HG02885 (cell line): Measurements from ENCODE around the gene SLC46A1.

Experiments used
- ATAC-seq: cut with Tn5 transposase; IDR thresholded peaks from one replicate; pipeline ENCODE4 v1.9.1; 2021; ENCODE audit warnings: mild to moderate bottlenecking; ENCODE audit not compliant: unreplicated experiment, poor library complexity

The SLC46A1 gene

DNA sequence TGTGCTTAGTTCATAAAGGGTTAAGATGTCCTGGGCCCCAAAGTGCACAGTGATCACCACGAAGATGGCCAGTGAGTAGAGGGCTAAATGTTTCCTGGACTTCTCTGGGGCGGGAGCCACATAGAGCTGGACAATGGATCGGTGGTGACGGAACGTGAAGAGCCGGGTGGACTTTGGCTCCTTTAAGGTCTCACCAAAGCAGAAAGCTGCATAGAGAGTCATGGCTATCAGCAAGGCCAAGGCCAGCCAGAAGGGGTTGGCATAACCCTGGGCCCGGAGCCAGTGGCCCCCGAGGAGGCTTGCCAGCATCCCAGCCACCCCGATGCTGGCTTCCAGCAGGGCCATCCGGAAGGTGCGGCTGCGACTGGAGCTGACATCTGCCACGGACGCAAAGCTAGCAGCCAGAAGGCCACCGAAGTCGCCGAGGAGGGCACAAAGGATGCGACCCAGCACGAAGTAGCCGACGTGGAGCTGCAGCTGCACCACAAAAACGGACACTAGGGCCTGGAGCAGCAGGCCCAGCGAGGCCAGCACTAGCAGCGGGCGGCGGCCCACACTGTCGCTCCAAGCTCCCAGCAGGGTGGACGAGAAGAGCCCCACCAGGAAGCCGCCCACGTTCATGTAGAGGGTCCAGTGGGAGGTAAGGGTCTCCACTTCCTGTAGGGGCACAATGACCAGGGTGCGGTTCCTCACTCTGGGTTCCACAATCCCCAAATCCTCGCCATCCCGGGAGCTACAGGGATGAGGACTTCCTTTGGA is 1.0 kb downstream of the SLC46A1 start:
- ATAC-seq: no peak

DNA sequence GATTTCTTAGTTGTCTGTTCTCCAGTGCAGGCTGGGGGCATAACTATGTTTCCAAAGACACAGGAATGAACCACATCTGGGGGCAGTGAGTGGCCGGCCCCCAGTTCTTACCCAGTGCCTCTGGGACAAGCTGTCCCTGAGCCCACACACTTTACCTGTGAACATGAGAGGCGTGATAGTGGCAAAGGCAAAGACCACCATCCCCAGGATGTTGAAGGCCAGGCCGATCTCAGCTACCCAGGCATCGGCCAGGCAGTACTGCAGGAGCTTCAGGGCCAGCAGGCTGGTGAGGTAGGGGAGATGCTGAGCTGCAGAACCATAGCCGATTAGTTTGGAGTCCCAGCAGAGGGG is 1.6 kb downstream of the SLC46A1 start:
- no peak for ATAC-seq

DNA sequence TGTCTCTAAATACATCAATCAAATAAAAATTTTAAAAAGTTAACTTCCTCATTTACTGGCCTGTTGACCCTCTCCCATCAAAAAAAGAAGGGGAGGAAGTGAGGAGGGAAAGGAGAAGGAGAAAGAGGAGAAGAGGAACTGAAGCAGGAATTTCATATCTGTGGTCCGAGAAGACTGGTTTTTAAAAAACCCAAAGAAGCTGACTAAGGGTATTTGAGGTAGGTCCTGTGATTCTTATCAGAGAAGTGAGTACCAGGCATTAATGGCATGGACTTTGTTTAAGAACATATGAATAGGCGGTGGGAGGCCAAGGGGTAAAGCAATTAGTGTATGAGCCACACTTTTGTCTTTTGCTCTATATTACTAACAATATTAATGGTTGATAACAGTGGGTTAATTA is 2.0 kb downstream of the SLC46A1 start:
- no peak for ATAC-seq

DNA sequence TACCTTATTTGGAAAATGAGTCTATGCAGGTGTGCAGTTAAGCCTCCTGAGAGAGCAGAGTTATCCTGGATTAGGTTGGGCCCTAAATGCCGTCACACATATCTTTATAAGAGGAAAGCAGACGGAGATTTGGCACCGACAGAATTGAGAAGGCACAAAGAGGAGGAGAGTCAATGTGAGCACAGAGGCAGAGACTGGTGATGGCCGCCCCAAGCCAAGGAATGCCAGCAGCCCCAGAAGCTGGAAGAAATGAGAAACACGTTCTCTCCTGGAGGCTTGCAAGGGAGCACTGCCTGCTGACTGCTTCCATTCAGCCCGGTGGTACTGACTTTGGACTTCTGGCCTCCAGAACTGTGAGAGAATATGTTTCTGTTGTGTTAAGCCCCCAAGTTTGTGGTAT is 3.2 kb downstream of the SLC46A1 start:
- no peak for ATAC-seq

DNA sequence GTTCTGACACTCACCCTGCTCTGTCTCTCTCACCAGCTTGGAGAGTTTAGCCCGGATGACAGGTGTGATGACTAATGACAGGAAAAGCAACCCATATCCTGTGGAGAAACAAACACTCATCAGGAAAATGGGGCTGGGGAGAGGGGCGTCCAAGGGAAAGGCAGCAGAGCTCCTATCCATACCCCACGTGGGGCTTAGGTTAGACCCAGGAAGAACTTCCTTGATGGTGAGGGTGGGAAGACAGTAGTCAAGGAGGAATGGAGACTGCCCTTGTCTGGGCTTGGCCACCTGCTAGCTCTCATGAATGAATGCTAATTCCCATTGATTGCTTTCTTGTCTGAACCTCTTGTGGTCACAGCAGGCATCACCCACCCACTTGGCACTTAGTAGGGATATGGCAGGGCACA is 3.8 kb downstream of the SLC46A1 start:
- no peak for ATAC-seq

DNA sequence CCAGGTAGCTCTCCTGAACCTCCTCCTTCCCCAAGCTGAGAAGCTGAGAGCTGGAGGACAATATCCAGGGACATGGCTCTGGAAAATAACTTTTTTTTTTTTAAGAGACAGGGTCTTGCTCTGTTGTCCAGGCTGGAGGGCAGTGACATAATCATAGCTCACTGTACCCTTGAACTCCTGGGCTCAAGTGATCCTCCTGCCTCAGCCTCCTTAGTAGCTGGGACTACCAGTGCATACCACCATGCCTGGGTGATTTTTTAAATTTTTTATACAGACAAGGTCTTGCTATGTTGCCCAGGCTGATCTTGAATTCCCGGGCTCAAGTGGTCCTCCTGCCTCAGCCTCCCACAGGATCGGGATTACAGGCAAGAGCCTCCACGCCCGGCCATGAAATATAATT is 6.2 kb downstream of the SLC46A1 start:
- no peak for ATAC-seq

DNA sequence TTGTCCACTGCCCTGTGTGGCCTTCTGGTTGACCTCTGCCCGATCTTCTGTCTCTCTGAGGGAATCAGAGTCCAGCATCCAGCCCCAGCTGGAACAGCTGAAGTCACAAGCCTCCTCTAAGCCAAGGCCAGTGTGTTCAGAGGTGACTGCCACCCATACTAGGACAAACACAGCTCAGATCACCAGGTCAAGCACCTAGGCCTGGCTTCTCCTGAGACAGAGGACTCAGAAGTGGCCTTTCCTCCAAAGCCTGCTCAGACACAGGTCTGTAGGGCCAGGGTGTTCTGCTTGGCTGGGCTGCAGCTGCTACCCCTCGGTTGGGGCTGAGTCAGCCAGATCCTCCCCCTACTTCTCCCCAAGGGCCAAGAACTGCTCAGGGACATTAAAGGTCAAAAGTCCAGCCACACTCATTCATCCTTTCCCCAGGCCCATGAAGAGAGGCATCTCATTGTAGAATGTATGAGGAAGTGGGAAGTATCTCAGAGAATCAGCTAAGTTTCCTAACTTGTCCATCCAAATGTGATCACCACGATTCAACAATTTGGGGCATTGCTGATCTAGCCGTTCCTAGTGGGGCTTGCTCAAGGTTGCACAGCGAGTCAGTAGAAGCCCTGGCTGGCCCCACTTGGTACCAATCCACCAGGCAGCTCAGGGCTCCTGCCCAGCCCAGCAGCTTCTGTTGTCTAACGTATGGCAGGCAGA is 7.6 kb downstream of the SLC46A1 start:
- ATAC-seq: no peak

DNA sequence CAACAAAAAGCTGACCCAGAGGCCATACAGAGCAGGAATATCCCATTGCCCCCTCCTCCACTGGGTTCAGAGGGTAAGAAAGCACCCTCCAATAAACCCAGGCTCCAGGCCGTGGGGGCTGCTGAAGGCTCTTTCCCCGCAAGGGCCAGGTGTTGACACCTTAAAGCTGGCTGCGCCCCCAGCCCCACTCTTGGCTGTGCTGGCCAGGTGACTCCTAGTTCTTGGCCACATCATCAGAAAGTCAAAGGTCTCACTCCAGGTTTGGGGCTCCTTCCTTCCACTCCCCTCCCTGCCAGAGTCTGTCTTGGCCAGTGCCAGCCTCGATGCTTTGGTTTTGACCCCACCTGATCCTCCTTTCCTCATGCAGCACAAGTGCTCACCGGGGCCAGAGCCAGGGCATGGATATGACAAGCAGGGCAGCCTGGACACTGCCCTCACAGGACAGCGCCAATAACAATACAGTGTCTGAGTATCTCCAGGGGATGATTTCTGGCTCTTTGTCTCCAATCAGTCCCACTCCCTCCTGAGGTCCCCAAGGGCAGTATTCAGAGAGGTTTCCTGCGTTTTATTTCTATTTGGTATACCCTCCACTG is 8.2 kb downstream of the SLC46A1 start:
- ATAC-seq: no peak

DNA sequence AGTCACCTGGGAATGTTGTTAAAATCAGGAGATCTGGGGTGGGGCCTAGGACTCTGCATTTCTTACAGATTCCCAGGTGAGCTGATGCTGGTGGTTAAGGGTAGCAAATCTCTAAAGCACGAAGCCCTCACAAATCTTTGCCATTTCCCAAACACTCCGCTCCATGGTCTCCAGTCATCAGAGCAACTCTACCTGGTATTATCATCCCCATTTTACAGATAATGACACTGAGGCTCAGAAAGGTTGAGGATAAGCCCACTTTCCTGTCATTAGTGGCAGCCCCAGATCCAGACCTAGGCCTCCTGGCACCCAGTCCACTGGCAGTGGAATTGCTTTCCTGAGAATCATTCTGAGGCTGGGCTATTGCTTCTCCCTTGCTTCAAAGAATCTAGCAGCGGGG is 8.7 kb downstream of the SLC46A1 start:
- no peak for ATAC-seq

DNA sequence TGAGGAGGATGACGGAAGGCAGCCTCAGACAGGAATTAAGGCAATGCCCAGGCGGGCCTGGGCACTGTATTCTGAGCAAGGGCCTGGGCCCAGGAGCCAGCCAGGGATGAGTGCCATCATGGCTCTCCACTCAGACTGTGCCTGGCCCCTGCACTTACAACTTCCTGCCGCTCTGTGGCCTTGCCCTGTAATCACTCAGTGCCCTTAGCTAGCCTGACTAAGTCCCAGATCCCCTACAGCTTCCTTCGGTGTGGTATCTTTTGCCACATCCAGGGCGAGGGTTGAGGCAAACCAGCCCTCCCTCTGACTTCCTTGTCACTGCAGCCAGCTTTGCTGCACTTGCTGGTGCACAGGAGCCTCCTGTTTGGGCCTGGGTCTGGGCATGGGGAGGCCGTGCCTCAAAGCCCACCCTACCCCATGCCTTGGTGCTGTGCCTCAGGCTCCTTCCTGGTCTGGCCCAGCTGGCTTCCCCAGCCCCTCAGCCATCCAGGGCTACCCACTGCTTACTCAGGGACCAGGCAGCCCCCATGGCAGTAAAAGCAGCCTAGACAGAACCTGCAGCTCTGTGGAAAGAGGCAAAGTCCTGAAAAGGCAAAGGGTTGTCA is 9.3 kb downstream of the SLC46A1 start:
- ATAC-seq: no peak

DNA sequence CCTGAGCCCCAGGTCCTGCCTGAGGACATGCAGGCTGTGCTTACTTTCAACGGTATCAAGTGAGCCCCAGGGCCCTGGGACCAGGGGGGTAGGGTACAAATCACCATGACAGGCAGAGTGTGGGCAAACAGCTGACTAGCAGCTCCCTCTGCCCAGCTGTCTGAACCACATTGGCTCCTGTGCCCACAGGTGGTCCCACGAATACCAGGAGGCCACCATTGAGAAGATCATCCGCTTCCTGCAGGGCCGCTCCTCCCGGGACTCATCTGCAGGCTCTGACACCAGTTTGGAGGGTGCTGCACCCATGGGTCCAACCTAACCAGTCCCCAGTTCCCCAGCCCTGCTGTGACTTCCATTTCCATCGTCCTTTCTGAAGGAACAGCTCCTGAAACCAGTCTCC is 10.0 kb downstream of the SLC46A1 start:
- no peak for ATAC-seq

DNA sequence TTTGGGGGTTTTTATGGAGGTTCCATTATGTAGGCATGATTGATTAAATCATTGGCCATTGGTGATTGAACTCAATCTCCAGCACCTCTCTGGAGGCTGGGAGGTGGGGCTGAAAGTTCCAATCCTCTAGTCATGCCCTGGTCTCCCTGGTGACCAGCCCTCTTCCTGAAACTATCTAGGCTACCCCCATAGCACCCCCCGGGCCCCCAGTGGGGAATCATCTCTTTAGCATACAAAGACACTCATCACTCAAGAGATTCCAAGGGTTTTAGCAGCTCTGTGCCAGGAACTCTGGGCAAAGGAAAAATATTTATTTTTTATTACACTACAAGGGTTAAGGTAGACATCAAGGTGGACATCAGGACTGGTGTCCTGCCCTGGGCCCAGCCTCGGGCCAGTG is 10.6 kb downstream of the SLC46A1 start:
- ATAC-seq: no peak

DNA sequence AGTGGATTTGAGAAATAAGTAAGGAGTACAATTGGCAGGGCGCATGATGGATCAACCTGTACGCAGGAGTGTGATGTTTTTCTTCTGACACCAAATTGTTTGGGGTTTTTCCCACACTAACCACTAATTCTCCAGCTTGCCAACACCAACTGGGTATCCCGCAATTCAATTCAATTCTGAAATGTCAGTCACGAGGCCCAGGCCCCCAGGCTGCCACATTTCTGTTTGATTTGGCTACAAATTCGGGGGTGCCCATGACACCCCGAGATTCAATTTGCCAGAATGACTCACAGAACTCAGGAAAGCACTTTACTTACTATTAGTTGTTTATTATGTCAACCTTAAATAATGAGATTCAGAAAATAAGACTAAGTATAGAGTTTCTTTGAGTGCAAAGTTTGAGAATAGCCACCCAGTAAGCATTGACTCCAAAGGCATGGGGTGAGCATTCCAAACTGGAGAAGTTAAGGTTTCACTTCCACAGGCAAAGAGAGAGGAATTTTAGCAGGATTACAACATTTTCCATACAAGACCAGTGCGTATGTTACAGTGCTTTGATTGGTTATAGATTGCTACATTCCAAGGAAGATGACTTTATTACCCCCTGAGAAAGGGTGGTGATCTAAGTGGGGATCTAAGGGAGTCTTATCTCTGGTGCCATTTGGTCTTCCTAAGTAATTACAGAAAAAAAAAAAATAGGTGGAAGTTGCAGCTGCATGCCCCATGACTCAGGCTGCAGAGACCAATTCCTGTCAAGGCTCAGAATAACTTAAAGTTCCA is 11.5 kb downstream of the SLC46A1 start:
- no peak for ATAC-seq

DNA sequence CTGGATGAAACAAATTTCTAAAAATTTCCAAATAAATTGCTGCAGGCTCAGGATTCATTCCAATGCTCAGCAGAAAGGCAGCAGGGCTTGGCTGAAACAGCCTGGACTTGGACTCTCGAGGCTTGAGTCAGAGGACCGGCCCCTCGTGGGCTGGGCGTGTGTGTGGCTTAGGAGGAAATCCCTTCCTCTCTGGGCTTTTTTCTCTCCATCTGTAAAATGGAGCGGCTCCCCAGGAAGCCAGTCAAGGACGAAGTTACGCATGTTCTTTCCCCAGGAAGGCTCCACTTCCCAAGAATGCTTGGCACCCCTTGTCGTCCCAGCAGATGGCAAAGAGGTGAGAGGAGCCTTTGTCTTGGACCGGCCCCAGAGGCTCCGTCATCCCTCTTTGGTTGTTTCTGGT is 13.5 kb downstream of the SLC46A1 start:
- ATAC-seq: no peak

DNA sequence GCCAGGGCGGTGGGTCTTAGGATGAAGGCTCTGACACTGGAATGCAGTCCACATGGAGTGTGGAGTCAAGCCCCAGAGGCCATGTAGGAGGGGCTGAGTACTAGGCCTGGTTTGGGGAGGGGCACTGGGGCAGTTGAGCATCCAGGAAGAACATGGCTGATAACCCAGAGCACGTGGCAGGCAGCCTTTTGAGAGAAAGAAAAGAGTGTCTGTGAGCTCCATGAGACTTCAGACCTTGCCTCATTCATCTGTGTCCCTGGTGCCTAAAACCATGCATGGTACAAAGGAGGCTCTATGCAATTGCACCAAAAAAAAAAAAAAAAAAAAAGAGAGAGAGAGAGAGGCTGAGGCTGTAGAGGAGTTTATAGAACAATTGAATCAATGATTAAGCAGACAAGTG is 14.6 kb downstream of the SLC46A1 start:
- no peak for ATAC-seq

DNA sequence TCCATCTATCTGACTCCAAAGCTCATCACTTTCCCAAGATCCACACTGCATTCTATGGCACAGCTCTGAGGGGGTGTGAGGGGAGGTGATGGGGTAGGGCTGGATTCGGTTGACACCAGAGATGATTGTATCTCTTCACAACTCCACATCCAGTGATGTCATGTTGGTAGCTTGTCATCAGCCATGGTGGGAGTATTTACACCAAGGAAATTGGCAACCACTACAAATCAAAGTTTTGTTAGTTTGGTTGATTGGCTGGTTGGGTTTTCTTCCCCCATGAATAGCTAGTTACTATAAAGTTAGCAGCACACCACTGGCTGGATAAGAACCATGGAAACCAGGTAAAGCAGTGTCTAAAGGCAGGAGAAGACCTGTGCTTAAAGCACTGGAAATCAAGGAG is 15.0 kb downstream of the SLC46A1 start:
- ATAC-seq: no peak

DNA sequence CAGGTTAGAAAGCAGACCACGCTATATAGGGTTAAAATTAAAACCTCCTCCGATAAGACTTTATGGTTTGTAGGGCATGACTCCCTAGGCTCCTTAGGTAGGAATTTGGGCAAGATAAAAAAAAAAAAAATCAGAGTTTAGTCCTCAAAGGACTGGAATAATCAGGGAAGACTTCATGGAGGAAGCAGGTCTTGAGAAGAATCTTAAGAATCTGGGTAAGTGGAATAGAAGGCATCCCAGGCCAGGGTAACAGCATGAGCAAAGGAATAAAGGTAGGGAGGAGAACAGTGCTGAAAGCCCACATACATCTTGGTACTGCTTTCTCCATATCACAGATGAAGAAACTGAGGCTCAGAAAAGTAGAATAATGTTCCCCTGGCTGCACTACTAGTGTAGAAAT is 15.4 kb downstream of the SLC46A1 start:
- no peak for ATAC-seq

DNA sequence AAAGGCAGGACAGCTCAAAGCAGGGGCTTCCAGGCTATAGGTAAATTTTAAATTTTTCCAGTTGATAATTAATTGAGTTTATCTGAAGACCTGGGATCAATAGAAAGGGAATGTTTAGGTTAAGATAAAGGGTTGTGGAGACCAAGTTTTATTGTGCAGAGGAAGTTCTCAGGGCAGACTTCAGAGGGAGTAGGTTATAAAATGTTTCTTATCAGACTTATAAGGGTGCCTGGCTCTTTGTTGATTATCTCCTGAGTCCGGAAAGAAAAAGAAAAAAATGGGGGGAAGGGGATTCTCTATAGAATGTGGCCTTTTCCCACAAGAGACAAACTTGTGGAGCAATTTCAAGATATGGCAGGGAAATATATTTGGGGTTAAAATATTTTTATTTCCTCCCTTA is 15.9 kb downstream of the SLC46A1 start:
- ATAC-seq: no peak

DNA sequence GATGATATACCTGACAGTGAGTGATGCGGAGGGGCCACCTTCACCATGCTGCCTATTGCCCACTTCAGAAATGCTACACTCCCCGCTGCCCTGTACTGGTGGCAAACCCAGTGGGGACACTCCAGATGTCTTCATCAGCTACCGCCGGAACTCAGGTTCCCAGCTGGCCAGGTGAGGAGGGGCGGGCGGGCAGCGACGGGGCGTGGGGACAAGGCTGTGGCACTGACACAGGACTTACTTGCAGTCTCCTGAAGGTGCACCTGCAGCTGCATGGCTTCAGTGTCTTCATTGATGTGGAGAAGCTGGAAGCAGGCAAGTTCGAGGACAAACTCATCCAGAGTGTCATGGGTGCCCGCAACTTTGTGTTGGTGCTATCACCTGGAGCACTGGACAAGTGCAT is 17.9 kb downstream of the SLC46A1 start:
- no peak for ATAC-seq

DNA sequence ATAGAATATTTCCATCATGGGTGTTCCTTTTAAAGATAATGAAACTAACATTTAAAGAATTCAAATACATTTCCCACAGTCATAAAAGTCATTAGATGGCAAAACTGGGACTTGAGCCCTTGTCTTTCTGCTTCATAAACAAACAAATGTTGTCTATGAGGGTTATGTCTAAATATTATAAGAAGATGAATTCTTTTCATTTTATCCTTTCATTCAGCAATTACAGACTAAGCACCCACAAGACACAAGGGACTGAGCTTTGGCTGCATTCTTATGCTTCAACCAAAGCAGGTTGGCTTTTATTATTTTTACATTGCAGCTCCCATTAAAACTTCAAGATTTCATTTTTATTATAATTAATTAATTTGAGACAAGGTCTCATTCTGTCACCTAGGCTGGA is 19.6 kb downstream of the SLC46A1 start:
- ATAC-seq: no peak

DNA sequence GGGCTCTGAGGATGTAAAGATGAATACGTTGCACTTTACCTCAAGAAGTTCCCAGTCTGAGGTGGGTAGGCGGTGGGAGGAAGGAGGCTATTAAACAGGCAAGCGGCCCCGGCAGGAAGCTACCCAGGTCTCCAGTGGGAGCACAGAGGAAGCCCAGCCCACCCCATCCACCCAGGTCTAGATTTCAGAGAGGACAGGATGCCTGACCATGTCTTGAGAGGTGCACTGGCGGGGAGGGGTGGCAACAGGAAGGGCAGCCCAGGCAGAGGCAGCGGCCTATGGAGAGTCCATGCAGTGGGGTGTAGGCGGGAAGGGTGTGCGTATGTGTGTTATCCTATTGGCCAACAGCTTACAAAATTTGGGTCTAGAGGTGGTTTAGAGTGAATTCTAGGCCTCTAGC is 20.6 kb downstream of the SLC46A1 start:
- ATAC-seq: no peak
